ENCODE results near the gene CA5B.

The CA5B gene

DNA sequence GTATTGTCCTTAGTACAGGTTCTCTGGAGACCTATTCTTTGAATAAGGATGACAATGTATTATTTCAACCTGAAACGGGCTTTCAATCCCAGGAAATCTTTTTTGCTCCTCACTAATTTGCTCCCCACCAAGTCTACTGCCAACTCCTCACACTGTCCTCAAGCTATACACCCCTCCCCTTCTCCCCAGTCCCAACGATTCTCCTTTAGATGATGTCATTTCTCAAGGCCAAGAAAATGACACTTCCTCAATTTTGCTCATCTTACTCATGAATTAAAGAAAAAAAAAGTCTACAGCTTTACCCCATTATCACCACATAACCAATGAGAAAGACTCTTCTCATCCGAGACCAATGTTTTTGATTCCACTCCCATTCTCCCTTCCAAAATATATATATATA lies 96.0 kb downstream of the CA5B start:
- Histone ChIP-seq H3K27ac (ENCODE audit: insufficient read depth, low read depth, low read length, poor library complexity, severe bottlenecking) (no peak overlapping the region), H3K4me1 (ENCODE audit: control insufficient read depth, insufficient read depth, low read length) (no peaks in the 10 kb centered on the region), H3K36me3 (ENCODE audit: control insufficient read depth, insufficient read depth, low read length) (no peaks in the 10 kb centered on the region), H3K27me3 (ENCODE audit: control insufficient read depth, insufficient read depth, low read length, poor library complexity, severe bottlenecking) (no peaks in the 10 kb centered on the region), H3K4me3 (ENCODE audit: insufficient read depth, low read depth, low read length) (no peak overlapping the region), H3K9me3 (ENCODE audit: control insufficient read depth, low read length) (no peaks in the 10 kb centered on the region)
- 71 to 80% methylated on average over 2 of the region's 3 CpGs for WGBS, 2 experiments

DNA sequence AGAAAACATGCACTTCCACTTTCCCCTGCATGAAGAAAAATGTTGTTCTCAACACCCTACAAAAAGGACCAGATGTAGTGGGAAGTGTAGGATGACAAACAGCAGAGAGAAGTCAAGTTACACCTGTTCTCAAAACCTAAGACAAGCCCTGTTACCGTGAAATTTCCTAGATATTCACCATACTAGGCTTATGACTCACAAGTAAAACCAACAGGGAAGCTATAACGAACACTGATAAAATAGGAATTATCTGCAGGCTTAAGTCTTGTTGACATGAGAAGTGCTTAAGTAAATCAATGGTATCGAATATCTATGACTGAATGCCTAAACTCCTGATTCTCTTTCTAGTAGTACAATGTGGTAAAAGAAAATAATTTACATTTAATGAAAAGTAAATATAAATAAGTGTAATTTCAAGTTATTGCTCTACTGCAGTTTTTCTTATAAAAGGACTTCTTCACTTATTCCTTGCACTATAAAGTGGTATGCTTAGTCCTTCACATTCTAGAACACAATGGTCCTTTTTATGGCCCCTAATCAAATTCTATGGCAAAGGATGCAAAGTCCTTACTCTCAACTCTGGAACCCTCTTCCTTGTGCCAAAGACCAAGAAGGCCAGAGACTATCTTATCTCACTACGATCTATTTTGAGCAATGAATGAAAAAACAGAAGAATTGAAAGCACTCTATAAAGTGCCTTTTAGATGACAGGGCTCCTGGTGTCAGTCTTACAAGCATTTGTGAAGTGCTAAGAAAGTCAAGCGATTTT lies 96.9 kb downstream of the CA5B start:
- Histone ChIP-seq H3K4me3 (ENCODE audit: insufficient read depth, low read depth, low read length) (no peak overlapping the region), H3K36me3 (ENCODE audit: control insufficient read depth, insufficient read depth, low read length) (no peaks in the 10 kb centered on the region), H3K27me3 (ENCODE audit: control insufficient read depth, insufficient read depth, low read length, poor library complexity, severe bottlenecking) (no peaks in the 10 kb centered on the region), H3K27ac (ENCODE audit: insufficient read depth, low read depth, low read length, poor library complexity, severe bottlenecking) (no peak overlapping the region), H3K9me3 (ENCODE audit: control insufficient read depth, low read length) (no peaks in the 10 kb centered on the region), H3K4me1 (ENCODE audit: control insufficient read depth, insufficient read depth, low read length) (no peaks in the 10 kb centered on the region)
- 92 to 93% methylated on average over 2 to 4 of the region's 5 CpGs for WGBS, 2 experiments

Data from ectodermal cell (in vitro differentiated cells).